ENCODE measurements around the gene TACR2. TPM values are rescaled to one million over a fixed set of nuclear protein-coding genes. Genes with fewer than 3 reads are reported as not detected.

TACR2 gene
- total RNA-seq, 1 donor from 2014 or later, result not detected

DNA sequence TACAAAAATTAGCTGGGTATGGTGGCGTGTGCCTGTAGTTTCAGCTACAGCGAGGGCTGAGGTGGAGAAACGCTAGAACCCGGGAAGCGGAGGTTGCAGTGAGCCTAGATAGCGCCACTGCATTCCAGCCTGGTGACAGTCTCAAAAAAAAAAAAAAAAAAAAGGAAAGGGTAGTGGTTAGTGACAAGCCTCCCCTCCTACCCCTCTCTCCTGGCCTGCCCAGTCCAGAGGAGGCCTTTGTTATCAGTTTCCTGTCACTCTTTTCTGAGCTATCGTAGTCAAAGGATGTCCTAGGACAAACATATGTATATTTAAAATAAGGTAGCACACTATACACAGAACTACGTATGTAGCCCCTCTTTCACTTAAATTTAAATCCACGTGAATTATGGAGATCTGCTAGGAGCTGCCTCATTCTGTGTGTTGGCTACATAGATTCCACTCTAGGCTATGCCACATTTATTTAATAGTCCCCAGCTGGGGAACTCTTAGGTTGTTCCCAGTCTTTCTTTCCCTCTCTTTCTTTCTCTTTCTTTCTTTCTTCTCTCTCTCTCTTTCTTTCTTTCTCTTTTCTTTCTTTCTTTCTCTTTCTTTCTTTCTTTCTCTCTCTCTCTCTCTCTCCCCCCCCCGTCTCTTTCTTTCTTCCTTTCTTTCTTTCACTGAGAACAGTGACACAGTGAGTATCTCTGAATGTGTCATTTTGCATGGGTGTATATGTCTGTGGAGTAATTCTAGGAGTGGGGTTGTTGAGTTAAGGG, 38.5 kb upstream of the TACR2 start:
- peaks cover 5% of the 10 kb centered on the region for H3K9me3 Mint-ChIP-seq (ENCODE audit: unreplicated experiment)
- peaks cover 29% of the 10 kb centered on the region for H3K4me1 Mint-ChIP-seq (ENCODE audit: low read depth, unreplicated experiment)
- H3K27me3 Mint-ChIP-seq (ENCODE audit: unreplicated experiment), result peaks cover 7% of the 10 kb centered on the region
- H3K36me3 Mint-ChIP-seq (ENCODE audit: unreplicated experiment), result no peaks in the 10 kb centered on the region
- TF ChIP-seq, protein P1, sequence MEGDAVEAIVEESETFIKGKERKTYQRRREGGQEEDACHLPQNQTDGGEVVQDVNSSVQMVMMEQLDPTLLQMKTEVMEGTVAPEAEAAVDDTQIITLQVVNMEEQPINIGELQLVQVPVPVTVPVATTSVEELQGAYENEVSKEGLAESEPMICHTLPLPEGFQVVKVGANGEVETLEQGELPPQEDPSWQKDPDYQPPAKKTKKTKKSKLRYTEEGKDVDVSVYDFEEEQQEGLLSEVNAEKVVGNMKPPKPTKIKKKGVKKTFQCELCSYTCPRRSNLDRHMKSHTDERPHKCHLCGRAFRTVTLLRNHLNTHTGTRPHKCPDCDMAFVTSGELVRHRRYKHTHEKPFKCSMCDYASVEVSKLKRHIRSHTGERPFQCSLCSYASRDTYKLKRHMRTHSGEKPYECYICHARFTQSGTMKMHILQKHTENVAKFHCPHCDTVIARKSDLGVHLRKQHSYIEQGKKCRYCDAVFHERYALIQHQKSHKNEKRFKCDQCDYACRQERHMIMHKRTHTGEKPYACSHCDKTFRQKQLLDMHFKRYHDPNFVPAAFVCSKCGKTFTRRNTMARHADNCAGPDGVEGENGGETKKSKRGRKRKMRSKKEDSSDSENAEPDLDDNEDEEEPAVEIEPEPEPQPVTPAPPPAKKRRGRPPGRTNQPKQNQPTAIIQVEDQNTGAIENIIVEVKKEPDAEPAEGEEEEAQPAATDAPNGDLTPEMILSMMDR (IDR thresholded peaks at IDR 0.05; ENCODE audit: partially characterized antibody, unreplicated experiment), result no peak
- no peak for DNase-seq
- no peak overlapping the region for H3K4me3 Mint-ChIP-seq (ENCODE audit: unreplicated experiment)
- H3K27ac Mint-ChIP-seq (ENCODE audit: unreplicated experiment), result no peak overlapping the region

DNA sequence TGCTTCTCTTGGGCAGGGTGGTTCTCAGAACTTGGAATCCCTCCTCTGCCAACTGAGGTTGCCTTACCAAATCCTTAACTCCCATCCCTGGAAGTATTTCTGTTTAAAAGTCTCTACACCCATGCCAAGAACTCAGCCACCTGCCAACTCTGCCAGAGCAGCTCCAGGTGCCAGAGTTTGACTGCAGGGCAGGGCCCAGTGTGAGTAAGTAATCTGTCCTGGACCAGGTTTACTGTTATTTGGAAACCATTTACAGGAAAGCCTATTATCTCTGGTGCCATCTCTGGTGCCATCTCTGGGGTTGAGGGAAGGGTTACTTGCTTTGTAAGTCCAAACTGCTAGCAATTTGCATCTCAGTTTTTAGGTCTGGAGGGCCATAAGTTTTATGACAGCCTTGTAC, 37.1 kb upstream of the TACR2 start:
- Mint-ChIP-seq H3K36me3 (ENCODE audit: unreplicated experiment) (no peaks in the 10 kb centered on the region), H3K4me1 (ENCODE audit: low read depth, unreplicated experiment) (peaks cover 21% of the 10 kb centered on the region), H3K27ac (ENCODE audit: unreplicated experiment) (no peak overlapping the region), H3K4me3 (ENCODE audit: unreplicated experiment) (peak overlapping the region; percentile 10), H3K9me3 (ENCODE audit: unreplicated experiment) (peaks cover 3% of the 10 kb centered on the region), H3K27me3 (ENCODE audit: unreplicated experiment) (peaks cover 7% of the 10 kb centered on the region)
- DNase-seq, result no peak
- TF ChIP-seq, protein P1 (IDR thresholded peaks at IDR 0.05; ENCODE audit: partially characterized antibody, unreplicated experiment), result no peak

DNA sequence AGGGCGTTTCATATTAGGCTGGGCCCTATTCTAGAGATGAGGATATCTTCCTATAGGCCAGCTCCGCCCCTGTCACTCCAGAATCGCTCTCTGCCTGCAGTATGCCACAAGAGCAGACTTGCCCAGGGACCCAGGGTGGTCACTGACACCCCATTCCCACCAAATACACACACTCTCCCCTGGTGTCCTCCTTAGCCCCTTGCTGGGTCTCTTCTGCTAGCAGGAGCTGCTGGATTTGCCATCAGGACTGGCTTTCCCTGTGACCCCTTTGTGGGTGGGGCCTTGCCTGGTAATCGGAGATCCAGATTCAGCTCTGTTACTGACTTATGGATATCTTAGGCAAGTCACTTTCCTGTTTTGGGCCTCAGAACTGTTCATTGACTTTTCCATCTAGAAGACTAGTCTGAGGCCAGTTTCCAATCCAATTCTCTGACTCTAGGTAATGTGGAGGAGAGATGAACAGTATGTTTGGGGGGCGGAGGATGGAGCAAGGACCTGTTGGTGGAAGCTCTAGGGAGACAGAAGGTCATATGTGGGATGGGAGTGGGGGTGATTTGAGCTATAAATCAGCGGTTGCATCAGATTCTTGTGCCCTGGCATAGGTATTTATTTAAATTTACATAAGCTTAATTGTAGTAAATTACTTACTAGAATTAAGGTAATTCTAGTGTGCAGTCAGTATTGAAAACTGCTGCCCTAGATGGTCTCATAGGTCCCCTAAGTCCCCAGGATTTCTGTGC, 36.1 kb upstream of the TACR2 start:
- Mint-ChIP-seq H3K27ac (ENCODE audit: unreplicated experiment) (peak overlapping the region; percentile 35), H3K4me3 (ENCODE audit: unreplicated experiment) (peak overlapping the region; percentile 91), H3K27me3 (ENCODE audit: unreplicated experiment) (peaks cover 7% of the 10 kb centered on the region), H3K4me1 (ENCODE audit: low read depth, unreplicated experiment) (peaks cover 21% of the 10 kb centered on the region), H3K9me3 (ENCODE audit: unreplicated experiment) (peaks cover 5% of the 10 kb centered on the region), H3K36me3 (ENCODE audit: unreplicated experiment) (no peaks in the 10 kb centered on the region)
- DNase-seq, result no peak
- TF ChIP-seq, protein P1 (IDR thresholded peaks at IDR 0.05; ENCODE audit: partially characterized antibody, unreplicated experiment), result no peak

DNA sequence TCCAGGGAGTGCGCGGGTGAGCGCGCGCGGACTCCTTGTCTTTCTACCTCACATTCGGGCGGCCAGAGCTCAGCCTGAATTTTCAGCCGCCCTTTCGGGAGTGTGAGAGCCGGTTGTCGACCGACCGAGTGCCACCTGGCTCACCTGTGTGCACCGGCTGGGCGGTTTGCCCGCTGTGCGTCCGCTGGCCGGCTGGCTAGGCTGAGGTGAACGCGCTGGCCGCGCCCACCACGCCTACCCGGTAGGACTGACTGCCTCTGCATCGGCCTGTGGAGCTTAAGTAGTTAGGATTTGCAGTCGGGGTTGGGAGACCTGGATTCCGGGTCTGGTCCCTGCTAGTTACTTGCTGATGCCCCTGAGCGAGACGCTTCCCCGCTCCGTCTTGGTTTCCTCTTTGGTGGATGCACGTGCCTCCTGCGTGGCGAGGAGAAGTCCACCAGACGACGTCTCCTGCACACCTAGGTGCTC, 35.1 kb upstream of the TACR2 start:
- DNase-seq, result no peak
- Mint-ChIP-seq H3K4me3 (ENCODE audit: unreplicated experiment) (peak overlapping the region; percentile 91), H3K27me3 (ENCODE audit: unreplicated experiment) (peaks cover 7% of the 10 kb centered on the region), H3K9me3 (ENCODE audit: unreplicated experiment) (peaks cover 5% of the 10 kb centered on the region), H3K27ac (ENCODE audit: unreplicated experiment) (peak overlapping the region; percentile 86), H3K4me1 (ENCODE audit: low read depth, unreplicated experiment) (peaks cover 20% of the 10 kb centered on the region), H3K36me3 (ENCODE audit: unreplicated experiment) (no peaks in the 10 kb centered on the region)
- TF ChIP-seq, protein P1 (IDR thresholded peaks at IDR 0.05; ENCODE audit: partially characterized antibody, unreplicated experiment), result no peak
